ENCODE measurements around the gene ADAM10.
"Not testable (repeated sequence)": the region's sequence is repeated elsewhere in the genome, so short reads cannot be mapped to it uniquely, and the experiment has no call there.

ADAM10 gene, protein sequence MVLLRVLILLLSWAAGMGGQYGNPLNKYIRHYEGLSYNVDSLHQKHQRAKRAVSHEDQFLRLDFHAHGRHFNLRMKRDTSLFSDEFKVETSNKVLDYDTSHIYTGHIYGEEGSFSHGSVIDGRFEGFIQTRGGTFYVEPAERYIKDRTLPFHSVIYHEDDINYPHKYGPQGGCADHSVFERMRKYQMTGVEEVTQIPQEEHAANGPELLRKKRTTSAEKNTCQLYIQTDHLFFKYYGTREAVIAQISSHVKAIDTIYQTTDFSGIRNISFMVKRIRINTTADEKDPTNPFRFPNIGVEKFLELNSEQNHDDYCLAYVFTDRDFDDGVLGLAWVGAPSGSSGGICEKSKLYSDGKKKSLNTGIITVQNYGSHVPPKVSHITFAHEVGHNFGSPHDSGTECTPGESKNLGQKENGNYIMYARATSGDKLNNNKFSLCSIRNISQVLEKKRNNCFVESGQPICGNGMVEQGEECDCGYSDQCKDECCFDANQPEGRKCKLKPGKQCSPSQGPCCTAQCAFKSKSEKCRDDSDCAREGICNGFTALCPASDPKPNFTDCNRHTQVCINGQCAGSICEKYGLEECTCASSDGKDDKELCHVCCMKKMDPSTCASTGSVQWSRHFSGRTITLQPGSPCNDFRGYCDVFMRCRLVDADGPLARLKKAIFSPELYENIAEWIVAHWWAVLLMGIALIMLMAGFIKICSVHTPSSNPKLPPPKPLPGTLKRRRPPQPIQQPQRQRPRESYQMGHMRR

DNA sequence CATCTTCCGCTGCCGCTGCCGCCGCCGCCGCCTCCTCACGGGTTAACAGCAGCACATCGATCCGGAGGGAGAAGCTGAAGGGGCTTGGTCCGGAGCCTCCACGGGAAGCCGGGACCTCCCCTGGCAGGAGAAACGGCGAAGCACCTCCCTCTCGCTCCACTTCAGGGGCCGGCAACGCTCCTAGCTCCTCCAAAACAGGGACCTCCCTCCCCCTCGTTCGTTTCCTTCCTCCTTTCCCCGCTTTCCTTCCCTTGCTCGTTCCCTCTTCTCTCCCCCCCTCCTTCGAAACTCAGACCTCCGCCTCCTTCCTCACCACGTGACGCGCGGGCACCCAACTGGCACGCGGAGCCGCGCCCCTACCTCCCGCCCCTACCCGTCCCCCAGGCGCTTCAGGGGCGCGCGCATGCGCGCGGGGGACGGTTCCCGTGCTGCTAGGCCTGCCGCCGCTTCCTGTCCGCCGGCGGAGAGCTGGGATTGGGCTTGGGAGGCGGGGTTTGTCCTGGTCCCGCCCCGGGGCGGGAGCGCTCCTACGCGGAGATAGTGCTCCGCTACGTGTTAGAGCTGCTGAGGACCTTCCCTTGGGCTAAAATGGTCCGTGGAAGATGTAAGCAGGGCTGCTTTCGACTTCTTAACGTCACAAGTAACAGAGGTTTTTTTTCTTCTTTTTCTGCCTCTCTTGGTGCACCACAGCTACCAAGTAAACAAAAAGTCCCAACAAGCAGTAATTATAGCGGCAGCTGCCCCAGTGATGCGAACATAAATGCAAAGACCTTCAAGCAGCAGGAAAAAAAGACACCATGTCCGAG lies at the start of gene ADAM10:
Gene ADAM10, minus strand, starts transcription at position 176 of the 806 bp plus-strand sequence. Its CDS starts 173 bp downstream, at position 3.
- peak; percentile 99 for DNase-seq (ENCODE audit: low spot score)

DNA sequence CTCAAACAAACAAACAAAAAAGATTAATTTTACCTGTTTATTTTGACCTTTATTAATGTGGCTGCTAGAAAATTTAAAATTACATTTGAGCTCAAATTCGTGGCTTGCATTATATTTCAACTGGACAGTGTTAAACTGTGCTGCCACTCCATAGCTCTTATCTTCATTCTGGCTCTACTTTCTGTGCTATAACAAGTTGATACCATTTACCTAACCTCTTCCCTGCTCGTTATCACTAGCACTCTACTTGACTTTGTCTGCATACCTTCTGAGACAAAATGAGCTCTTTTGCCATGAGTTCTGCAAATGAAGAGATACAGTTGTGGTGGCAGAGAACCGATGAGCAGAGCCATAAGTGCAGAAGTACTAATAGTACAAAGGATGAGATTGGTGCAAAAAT lies 48.0 kb upstream of the ADAM10 start:
- DNase-seq (ENCODE audit: low spot score), result no peak

DNA sequence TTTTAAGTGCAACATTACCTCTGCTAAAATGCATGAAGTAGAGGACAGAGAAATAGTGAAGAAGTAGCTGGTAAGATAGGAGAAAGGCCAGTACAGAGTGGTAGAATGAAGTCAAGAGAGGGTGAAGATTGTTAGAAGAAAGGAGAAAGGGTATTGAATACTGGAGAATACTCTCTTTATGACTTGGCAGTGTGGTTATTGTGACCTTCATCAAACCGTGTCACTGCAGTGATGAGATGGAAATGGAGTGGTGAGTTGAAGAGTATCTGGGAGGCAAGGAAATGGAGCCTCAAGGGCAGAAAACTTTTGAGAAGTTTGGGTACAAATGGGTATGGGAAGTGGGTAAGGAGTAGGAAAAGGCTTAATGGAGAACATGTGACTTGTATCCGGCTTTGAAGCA lies 46.3 kb upstream of the ADAM10 start:
- DNase-seq (ENCODE audit: low spot score), result no peak

DNA sequence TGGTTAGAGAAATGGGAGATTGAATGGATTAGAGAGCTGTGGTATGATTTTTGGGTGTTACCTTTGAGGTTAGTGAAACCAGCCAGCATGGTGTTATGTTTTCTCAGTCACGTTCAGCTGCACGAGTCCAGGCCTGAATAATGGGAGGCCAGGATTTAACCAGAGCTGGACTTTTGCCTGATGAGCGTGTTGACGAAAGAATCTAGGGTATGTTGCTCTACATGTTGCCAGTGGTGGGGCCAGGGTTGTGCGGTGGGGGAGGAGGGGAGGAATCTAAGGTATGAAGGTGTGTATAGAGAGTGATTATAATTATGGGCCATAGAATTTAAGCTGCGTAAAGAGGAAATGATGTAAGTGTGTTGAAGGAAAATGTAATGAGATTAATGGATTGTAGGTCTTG lies 44.4 kb upstream of the ADAM10 start:
- no peak for DNase-seq (ENCODE audit: low spot score)

DNA sequence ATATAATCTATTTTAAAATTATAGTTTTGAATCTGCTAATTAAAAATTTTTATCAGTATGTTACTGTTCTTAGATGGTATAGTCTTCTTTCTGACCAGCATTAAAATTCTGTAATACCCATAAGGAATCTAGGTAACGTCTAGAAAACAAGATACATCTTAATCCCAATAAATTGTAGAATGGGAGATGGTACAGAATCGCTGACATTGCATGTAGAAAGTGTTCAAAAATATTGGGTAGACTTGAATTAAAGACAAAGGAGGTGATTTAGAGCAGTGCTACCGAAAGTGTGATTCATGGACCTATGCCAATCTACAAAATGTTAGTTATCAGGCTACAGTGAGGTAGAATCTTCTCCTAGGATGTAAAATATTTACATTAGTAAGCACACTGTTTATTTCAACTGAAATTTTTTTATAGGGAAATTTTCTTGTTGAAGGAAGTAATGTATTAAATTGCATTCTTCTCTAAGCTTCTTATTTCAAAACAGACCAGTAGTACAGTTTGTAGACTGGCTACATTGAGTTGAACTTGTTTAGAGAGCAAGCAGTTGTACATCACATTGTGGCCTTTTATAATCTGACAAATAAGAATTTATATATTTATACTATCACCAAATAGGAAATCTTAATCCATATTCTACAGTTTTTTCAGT lies 38.7 kb upstream of the ADAM10 start:
- no peak for DNase-seq (ENCODE audit: low spot score)

DNA sequence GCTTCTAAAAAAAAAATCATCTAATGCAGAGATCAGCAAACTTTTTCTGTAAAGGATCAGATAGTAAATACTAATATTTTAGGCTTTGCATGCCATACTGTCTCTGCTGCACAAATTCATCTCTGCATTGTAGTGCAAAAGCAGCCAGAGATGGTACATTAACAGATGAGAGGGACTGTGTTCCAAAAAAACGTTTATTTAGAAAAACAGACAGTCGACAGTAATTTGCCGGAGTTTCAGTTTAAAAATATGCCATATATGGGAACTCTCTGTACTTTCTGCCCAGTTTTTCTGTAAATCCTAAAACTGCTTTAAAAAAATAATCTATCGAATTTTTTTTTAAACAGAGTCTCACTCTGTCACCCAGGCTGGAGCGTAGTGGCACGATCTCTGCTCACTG lies 35.8 kb upstream of the ADAM10 start:
- DNase-seq (ENCODE audit: low spot score), result no peak

DNA sequence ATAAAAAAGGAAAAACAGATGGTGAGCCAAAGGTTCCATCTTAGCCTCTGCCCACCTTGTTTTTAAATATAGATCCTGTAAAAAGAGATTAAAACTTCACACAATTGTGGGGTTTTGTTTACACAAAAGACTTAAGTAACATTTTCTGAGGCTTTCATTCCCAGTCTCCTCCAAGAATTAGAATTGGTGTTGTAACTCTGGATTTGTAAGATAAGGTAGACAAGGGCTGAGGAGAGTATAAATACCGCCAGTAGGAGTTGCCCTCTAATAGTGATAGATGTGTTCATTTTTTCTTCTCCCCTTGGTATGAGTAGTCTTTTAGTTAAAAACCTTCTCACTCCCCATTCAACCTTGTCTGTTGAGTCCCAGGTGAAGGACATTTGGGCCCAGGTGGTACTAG lies 30.0 kb upstream of the ADAM10 start:
- DNase-seq (ENCODE audit: low spot score), result no peak

DNA sequence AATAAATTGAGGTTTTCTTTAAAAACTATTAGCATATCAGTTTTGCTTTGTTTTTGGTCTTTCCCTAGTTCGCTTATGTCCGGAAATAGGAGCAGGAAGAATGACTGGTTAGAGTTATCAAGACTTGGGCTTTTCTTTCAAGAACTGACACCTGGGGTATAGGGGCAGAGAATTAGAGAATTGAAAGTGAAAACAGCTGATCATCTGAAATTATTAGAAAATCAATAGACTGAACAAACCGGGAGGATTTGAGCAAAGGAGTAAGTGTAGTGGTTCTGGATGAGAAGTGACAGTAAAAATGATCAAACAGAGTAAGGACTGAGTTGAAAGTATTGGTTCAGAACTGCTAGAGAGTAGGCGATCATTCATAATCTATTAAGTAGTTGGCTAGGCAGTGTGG lies 27.6 kb upstream of the ADAM10 start:
- DNase-seq (ENCODE audit: low spot score), result no peak

DNA sequence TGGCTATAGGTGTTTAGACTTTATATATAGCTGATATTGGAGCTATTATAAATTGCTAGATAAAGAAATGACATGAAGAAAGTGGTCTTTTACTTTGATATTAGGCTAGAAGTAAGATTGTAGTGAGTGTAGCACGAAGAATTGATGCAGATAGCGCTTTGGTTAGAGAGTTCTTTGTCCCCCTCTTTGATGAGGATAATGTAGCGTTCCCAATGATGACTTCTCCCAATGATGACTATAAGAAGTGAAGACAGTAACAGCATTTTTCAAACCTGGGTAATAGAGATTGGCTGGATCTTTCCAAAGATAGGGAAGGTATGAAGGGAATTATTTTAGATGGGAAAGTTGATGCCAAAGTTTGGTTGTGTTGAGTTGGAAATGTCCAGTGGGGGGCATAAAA lies 25.9 kb upstream of the ADAM10 start:
- DNase-seq (ENCODE audit: low spot score), result no peak

DNA sequence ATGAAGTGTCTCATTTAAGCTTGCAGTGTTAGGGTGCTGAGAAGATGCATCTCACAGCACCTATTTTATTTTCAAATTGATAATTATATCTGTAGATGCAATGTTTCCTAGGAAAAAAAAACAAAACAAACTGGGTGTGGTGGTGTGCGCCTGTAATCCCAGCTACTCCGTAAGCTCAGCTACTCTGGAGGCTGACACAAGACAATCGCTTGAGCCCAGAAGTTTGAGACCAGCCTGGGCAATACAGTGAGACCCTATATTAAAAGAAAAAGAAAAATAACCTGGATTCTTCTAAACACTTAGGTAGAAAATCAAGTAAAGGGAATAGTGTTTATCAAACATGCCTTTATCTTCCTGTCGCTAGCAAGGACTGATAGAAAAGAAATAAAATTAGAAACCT lies 23.5 kb upstream of the ADAM10 start:
- no peak for DNase-seq (ENCODE audit: low spot score)

DNA sequence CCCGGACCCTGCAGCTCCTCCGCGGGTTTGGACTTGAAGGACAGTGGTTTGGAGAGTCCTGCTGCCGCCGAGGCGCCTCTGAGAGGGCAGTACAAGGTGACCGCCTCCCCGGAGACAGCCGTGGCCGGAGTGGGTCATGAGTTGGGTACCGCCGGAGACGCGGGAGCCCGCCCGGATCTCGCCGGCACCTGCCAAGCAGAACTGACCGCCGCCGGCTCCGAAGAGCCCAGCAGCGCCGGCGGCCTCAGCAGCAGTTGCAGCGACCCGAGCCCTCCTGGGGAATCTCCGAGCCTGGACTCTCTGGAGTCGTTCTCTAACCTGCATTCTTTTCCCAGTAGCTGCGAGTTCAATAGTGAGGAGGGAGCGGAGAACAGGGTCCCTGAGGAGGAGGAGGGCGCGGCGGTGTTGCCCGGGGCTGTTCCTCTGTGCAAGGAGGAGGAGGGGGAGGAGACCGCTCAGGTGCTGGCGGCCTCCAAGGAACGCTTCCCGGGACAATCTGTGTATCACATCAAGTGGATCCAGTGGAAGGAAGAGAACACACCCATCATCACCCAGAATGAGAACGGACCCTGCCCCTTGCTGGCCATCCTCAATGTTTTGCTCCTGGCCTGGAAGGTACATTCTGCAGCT lies 22.2 kb upstream of the ADAM10 start:
- DNase-seq (ENCODE audit: low spot score), result peak; percentile 78

DNA sequence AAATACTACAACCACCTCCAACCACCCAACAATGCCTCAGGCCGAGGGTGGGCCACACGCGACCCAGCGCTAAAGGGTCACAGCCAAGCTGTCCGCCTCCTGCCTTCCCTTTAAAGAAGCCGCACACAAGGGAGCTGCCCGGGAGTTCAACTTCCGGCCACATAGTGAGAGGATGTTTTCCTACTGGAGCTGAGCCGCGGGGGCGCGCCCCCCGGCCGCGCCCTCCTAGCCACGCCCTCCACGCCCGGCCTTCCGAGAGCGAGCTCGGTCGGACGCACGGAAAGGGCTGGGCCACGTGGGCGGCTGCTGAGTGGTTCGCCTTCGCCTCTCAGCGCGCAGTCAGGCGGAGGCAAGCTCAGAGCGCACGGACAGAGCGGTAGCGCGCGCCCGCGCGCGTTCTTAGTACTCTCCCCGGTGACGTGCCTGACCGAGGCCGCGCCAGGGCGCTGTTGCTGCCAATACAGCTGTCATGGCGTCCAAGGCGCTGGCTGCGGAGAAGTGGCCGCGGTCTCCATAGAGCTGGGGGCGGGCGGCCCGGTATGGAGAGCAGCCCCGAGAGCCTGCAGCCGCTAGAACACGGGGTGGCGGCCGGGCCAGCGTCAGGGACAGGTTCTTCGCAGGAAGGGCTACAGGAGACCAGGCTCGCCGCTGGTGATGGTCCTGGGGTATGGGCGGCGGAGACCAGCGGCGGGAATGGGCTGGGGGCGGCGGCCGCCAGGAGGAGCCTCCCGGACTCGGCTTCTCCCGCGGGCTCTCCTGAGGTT lies 21.5 kb upstream of the ADAM10 start, which contains the start of gene MINDY2:
Gene MINDY2, plus strand, starts transcription at position 446 of the 764 bp plus-strand sequence. Its CDS starts 94 bp downstream, at position 540.
- peak; percentile 97 for DNase-seq (ENCODE audit: low spot score)

DNA sequence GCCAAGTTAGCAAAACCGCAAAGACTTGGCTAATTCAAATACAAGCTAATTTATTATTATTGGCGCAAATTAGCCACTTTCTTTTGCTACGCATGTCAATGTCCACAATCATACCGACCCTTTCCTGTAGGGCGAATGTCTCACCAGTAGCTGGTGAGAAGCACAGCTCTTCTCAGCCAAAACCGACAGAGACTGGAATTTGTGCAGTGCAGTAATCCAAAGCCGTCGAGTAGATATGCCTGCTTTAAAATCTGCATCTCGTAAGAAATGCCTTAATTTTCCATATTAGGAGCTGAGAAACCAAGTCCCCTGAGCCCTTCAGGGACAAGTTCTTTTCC lies 21.0 kb upstream of the ADAM10 start:
- no peak for DNase-seq (ENCODE audit: low spot score)

DNA sequence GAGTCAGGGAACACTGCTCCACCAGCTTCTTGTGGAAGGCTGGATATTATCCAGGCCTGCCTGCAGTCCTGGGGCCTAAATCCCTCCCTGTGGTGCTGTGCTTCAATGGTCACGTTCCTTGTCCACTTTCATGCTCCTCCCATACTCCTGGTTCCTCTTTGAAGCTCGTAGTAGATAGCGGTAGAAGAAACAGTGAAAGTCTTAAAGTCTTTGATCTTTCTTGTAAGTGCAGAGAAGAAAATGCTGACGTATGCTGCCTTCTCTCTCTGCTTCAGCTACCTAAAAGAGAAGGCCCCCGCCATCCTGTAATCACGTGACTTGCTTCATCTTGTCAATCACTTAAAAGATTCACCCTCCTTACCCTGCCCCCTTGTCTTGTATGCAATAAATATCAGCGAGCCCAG lies 19.1 kb upstream of the ADAM10 start:
- DNase-seq (ENCODE audit: low spot score), result not testable (repeated sequence)

DNA sequence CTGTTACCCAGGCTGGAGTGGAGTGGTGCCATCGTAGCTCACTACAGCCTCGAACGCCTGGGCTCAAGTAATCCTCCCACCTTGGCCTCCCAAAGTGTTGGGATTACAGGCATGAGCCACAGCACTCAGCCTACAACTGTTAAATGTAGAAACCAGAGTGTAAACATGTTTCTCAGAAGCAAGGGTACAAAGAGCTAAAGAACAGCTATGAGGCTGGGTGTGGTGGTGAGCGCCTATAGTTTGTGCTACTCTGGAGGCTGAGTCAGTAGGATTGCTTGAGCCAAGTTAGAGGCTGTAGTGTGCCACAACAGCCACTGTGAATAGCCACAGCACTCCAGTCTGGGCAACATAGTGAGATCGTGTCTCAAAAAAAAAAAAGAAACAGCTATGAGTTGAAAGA lies 16.8 kb upstream of the ADAM10 start:
- no peak for DNase-seq (ENCODE audit: low spot score)

DNA sequence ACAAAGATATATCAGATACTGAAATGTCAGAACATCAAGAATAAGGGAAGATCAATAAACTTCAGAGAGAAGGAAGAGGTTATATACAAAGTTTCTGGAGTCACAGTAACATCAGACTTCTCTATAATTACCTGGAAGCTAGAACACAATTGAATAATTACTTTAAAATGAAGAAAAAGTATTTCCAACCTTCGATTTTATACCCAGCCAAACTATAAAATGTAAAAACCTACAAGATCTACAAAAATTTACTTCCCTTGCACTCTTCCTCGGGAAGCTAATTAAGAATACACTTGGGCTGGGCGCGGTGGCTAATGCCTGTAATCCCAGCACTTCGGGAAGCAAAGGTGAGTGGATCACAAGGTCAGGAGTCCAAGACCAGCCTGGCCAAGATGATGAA lies 15.0 kb upstream of the ADAM10 start:
- DNase-seq (ENCODE audit: low spot score), result no peak

DNA sequence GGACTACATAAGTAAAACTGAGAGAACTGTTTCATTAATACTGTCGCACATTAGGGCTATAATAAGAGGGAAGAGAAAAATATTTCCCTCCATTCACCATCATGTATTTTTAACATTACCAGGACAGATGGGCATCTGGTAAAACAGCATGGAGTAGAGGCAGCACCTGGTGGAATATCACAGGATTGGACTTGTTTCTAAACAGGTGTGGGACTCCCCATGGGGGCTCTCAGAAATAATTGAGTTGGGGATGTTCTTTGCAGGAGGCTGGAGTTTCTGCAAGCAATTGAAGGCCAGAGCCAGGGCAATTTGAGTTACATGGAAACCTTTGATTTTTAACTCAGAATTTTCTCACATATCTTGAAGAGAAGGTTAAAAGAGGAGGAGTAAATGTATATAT lies 13.2 kb upstream of the ADAM10 start:
- no peak for DNase-seq (ENCODE audit: low spot score)

DNA sequence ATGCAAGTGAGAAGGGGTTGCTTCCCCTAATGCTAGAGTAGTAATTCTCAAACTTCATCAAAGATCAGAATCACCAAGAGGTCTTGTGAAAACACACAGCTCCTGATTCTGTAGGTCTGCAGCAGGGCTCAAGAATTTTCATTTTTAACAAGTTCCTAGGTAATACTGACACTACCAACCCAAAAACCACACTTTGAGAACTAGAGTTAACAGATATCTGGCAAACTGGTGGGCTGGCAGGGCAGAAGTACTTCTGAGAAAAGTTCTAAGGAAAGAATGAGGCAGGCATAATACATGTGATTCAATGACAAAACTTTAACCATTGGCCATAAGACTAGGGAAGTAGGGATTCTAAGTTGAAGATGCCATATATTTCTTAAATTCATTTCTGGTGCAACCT lies 12.8 kb upstream of the ADAM10 start:
- DNase-seq (ENCODE audit: low spot score), result no peak

DNA sequence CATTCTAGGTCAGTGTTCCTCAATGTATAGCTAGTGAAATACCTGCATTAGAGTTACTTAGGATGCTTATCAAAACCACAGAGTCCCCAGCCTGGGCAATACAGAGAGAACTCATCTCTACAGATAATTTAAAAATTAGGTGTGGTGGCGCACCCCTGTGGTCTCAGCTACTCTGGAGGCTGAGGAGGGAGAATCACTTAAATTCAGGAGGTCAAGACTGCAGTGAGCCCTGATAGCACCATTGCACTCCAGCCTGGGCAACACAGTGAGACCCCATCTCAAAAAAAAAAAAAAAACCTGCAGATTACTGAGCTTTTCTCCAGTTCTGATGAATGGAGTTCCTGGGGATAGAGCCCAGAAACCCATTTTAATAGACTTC lies 11.5 kb upstream of the ADAM10 start:
- no peak for DNase-seq (ENCODE audit: low spot score)

DNA sequence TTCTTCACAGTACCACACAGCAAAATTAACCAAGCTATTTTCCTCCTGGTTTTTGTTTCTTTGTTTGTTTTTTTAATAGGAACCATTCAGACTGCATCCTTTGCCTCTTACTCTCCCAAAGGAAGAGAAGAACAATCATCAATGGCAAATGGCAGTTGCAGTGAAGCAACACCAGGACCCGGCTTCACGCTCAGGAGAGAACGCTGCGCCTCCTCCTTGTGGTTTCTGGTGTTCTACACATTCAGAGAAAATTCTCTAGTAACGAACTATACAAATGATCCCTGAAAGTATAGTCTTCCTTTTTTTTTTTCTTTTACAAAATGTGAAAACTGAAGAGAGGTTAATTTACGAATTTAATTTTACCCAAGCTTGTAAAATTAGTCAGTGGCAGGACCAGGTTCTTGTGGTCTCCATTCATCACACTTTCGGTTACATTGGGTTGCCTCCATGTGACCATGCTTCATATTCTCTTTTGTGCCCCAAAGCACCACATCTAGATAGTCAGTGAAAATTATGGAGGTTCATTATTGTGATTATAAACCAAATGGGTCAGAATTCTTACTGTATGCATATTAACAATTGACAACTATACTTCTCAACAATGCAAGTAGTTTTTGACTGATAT lies 11.0 kb upstream of the ADAM10 start:
- DNase-seq (ENCODE audit: low spot score), result no peak

DNA sequence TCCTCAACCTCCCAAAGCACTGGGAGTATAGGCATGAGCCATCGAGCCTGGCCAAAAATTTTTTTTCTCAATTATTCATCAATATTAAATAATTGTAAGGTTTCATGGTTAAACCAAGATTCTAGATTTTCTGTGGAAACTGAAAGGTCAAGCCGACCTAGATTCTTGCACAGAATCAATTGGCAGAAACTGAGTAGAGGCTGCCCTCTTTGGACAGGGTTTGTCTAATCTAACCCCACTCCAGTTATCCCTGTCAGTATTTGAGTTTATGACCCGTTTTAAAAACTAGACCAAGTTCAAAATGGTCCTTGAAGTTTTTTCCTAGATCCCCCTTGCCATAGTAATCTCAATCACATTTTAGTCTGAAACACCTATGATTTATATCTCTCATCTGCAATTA lies 8.6 kb upstream of the ADAM10 start:
- DNase-seq (ENCODE audit: low spot score), result no peak

Measured in ecto neural progenitor cell (in vitro differentiated cells).